Esophagus muscularis mucosa (tissue), 4 donors: ENCODE results near the gene WWOX.

ENCODE experiments used
- CTCF ChIP-seq, 3 experiments: fragments of 200-600 bp in 2 of 3; fragments of 450-650 bp in 1 of 3; sonication (generic) in 2 of 3; IDR thresholded peaks; one replicate each; pipeline ENCODE4 v1.5.1; 2017 to 2019; ENCODE audit warnings: antibody characterized with exemption in 3 of 3, mild to moderate bottlenecking in 2 of 3, moderate library complexity in 1 of 3
- EP300 ChIP-seq: sonication (generic); formaldehyde crosslinking; IDR thresholded peaks from one replicate; pipeline ENCODE4 v1.6.1; 2017; ENCODE audit warnings: antibody characterized with exemption
- POLR2A ChIP-seq: fragments of 450-650 bp; IDR thresholded peaks from one replicate; pipeline ENCODE4 v1.6.1; 2017; ENCODE audit warnings: antibody characterized with exemption, moderate library complexity, mild to moderate bottlenecking, low read depth
- POLR2AphosphoS5 ChIP-seq, 2 donors: sonication (generic); formaldehyde crosslinking; IDR thresholded peaks; one replicate each; pipeline ENCODE4 v1.6.1; 2017; ENCODE audit warnings: antibody characterized with exemption in 2 of 2

DNA sequence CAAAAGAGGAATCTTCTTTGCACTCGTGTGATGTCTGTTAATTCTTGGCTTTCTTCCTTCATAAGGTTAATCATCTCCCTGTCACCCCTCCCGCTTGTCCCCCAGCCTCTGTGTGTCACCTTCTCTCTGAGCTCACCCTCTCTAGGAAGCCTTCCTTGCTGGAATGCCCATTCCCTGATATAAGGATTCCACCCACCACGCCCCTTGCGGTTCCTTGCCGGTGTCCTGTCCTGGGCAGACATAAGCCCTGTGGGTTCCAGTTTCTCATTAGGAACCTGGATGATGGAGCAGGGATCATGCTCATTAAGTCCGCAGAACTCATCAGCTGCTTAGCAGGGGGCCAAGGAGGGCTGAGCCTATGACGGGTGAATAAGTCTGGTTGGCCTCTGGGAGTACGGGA lies 941.8 kb downstream of the WWOX start:
- TF ChIP-seq CTCF (IDR thresholded peaks at IDR 0.05) (no peak), POLR2A (no peak), POLR2AphosphoS5 (IDR thresholded peaks at IDR 0.05) (no peak), EP300 (no peak)
